ENCODE data around the gene ANKRD53. TPM values are rescaled to one million over a fixed set of nuclear protein-coding genes. Genes with fewer than 3 reads are reported as not detected.
A peak's percentile ranks its signal among the peaks of the same experiment; 100 is the strongest.

The ANKRD53 gene
- total RNA-seq, 2 donors from 2014 or later, result 0.24 to 0.97 TPM

DNA sequence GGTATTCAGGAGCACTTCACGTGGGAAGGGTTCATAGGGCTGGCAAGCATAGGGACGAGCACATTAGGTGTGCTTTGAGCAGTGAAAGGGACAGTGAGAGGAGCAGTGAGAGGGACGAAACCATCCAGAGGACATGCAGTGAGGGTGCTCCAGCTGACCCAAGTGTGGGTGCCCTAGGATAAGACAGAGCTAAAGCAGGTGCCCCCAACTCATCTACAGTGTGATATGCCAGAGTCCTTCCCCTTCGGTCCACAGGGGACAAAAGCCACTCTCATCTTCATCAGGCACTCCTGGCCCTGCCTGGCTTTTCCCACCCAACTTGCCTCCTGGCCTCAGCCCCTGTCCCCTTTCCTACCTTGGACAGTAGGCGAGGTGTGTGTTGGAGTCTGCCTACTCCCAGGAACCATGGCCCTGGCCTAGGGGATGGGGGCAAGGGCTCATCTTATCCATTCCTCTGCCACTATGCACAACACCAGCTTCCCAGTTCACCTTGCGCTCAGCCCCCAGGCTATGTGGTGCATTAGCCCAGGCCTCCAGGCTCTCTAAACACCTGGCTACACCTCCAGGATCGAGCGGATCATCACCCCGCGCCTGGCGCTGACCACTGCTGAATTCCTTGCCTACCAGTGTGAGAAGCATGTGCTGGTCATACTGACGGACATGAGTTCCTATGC lies 16.1 kb upstream of the ANKRD53 start:
- H3K27ac ChIP-seq (ENCODE audit: low read depth, low read length), result no peak overlapping the region
- H3K9ac ChIP-seq (ENCODE audit: extremely low read depth, low read length, poor library complexity, severe bottlenecking), result no peak overlapping the region
- H3K27me3 ChIP-seq (ENCODE audit: control insufficient read depth, insufficient read depth, low read length, poor library complexity, severe bottlenecking), result peaks cover 60% of the 10 kb centered on the region
- H3K4me3 Mint-ChIP-seq, result no peak overlapping the region
- no peak overlapping the region for H3K4me3 ChIP-seq (ENCODE audit: low read length)
- no peaks in the 10 kb centered on the region for H3K9me3 ChIP-seq (ENCODE audit: control insufficient read depth, low read length)
- no peaks in the 10 kb centered on the region for H3K9me3 Mint-ChIP-seq
- peaks cover 72% of the 10 kb centered on the region for H3K27me3 Mint-ChIP-seq (ENCODE audit: insufficient read depth)
- no peaks in the 10 kb centered on the region for H3K36me3 Mint-ChIP-seq (ENCODE audit: low read depth)
- no peak overlapping the region for H3K27ac Mint-ChIP-seq
- H3K4me1 Mint-ChIP-seq, result peaks cover 2% of the 10 kb centered on the region
- peak; percentile 53 for DNase-seq
- TF ChIP-seq, protein P1, sequence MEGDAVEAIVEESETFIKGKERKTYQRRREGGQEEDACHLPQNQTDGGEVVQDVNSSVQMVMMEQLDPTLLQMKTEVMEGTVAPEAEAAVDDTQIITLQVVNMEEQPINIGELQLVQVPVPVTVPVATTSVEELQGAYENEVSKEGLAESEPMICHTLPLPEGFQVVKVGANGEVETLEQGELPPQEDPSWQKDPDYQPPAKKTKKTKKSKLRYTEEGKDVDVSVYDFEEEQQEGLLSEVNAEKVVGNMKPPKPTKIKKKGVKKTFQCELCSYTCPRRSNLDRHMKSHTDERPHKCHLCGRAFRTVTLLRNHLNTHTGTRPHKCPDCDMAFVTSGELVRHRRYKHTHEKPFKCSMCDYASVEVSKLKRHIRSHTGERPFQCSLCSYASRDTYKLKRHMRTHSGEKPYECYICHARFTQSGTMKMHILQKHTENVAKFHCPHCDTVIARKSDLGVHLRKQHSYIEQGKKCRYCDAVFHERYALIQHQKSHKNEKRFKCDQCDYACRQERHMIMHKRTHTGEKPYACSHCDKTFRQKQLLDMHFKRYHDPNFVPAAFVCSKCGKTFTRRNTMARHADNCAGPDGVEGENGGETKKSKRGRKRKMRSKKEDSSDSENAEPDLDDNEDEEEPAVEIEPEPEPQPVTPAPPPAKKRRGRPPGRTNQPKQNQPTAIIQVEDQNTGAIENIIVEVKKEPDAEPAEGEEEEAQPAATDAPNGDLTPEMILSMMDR (conservative IDR thresholded peaks at IDR 0.05), result no peak
- WGBS, 2 experiments (ENCODE audit: insufficient coverage in 1 of 2, insufficient read length in 1 of 2), result 74 to 81% methylated on average over 10 to 12 of the region's 12 CpGs
- H3K4me1 ChIP-seq (ENCODE audit: control insufficient read depth, insufficient read depth, low read length), result no peaks in the 10 kb centered on the region
- H3K36me3 ChIP-seq (ENCODE audit: control insufficient read depth, insufficient read depth, low read length), result no peaks in the 10 kb centered on the region

DNA sequence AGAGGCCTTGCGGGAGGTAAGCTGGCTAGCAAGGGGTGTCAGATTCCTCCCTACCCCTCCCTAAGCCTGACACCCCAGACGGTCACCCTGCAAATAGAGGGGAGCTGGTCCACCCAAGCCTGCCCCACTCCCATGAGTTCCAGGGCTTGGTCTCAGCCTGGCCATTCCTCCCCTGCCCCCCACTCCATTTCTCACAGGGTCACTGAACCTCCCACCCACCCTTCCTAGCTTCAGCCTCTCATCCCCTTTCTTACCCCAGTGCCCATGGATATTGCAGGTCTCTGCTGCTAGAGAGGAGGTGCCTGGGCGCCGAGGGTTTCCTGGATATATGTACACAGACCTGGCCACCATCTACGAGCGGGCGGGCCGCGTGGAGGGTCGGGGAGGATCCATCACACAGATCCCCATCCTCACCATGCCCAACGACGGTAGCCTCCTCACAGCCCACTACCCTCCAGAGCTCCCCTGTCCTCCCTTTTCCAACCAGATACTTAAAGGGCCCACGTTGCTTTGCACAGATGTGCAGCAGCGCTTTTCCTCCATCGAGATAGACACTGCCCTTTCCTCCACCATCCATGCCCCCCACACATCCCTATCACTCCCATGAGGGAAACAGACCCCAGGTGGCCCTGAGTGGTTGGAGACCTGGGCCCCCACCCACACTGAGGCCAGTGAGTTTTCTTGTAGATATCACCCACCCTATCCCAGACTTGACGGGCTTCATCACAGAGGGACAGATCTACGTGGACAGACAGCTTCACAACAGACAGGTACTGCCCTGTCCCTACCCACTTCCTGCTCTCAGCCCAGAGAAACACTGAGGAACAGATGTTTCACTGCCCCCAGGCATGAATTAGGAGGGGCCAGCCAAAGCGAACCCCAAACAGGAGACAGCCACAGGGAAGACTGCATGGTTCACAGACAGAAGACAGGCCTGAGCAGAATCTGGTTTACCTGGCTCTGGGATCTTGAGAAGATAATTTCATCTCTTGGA lies 15.2 kb upstream of the ANKRD53 start:
- H3K9me3 ChIP-seq (ENCODE audit: control insufficient read depth, low read length), result no peaks in the 10 kb centered on the region
- WGBS, 2 experiments (ENCODE audit: insufficient coverage in 1 of 2, insufficient read length in 1 of 2), result 78 to 81% methylated on average over 15 to 18 of the region's 18 CpGs
- no peak overlapping the region for H3K9ac ChIP-seq (ENCODE audit: extremely low read depth, low read length, poor library complexity, severe bottlenecking)
- Mint-ChIP-seq H3K27me3 (ENCODE audit: insufficient read depth) (peaks cover 77% of the 10 kb centered on the region), H3K27ac (no peak overlapping the region), H3K4me3 (no peak overlapping the region), H3K9me3 (no peaks in the 10 kb centered on the region), H3K4me1 (peaks cover 2% of the 10 kb centered on the region), H3K36me3 (ENCODE audit: low read depth) (no peaks in the 10 kb centered on the region)
- H3K4me3 ChIP-seq (ENCODE audit: low read length), result no peak overlapping the region
- TF ChIP-seq, protein P1 (conservative IDR thresholded peaks at IDR 0.05), result no peak
- peak; percentile 38 for DNase-seq
- no peaks in the 10 kb centered on the region for H3K4me1 ChIP-seq (ENCODE audit: control insufficient read depth, insufficient read depth, low read length)
- no peak overlapping the region for H3K27ac ChIP-seq (ENCODE audit: low read depth, low read length)
- H3K36me3 ChIP-seq (ENCODE audit: control insufficient read depth, insufficient read depth, low read length), result no peaks in the 10 kb centered on the region
- peaks cover 68% of the 10 kb centered on the region for H3K27me3 ChIP-seq (ENCODE audit: control insufficient read depth, insufficient read depth, low read length, poor library complexity, severe bottlenecking)

DNA sequence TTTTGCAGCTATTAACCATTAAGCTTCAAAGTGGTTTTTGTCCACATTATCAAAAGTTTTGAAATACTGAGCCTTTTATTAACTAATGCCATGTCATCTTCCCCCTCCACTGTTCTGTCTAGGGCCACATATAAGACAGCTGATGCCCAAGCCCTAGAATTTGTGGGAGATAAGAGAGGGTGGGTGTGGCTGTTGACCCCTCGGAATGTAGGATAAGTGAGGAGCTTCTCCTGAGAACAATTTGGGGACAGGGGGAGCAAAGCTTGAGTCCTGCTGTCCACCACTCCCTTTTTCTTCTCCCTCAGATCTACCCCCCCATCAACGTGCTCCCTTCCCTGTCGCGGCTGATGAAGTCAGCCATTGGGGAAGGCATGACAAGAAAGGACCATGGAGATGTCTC lies 14.3 kb upstream of the ANKRD53 start:
- no peak overlapping the region for H3K9ac ChIP-seq (ENCODE audit: extremely low read depth, low read length, poor library complexity, severe bottlenecking)
- H3K27me3 ChIP-seq (ENCODE audit: control insufficient read depth, insufficient read depth, low read length, poor library complexity, severe bottlenecking), result peaks cover 77% of the 10 kb centered on the region
- no peak overlapping the region for H3K4me3 Mint-ChIP-seq
- H3K27ac ChIP-seq (ENCODE audit: low read depth, low read length), result no peak overlapping the region
- TF ChIP-seq, protein P1 (conservative IDR thresholded peaks at IDR 0.05), result no peak
- H3K4me3 ChIP-seq (ENCODE audit: low read length), result no peak overlapping the region
- no peaks in the 10 kb centered on the region for H3K36me3 ChIP-seq (ENCODE audit: control insufficient read depth, insufficient read depth, low read length)
- H3K4me1 Mint-ChIP-seq, result peaks cover 2% of the 10 kb centered on the region
- 75% methylated on average over 4 of the region's 4 CpGs; no CpG with 5 or more reads in 1 of the 2 experiments for WGBS, 2 experiments (ENCODE audit: insufficient coverage in 1 of 2, insufficient read length in 1 of 2)
- no peak overlapping the region for H3K27ac Mint-ChIP-seq
- peaks cover 86% of the 10 kb centered on the region for H3K27me3 Mint-ChIP-seq (ENCODE audit: insufficient read depth)
- no peak for DNase-seq
- H3K4me1 ChIP-seq (ENCODE audit: control insufficient read depth, insufficient read depth, low read length), result no peaks in the 10 kb centered on the region
- H3K9me3 Mint-ChIP-seq, result no peaks in the 10 kb centered on the region
- H3K36me3 Mint-ChIP-seq (ENCODE audit: low read depth), result no peaks in the 10 kb centered on the region
- H3K9me3 ChIP-seq (ENCODE audit: control insufficient read depth, low read length), result no peaks in the 10 kb centered on the region

Data from endodermal cell (in vitro differentiated cells).